GM13976 (cell line): Measurements from ENCODE around the gene FOXO3.

Experiments
- DNase-seq: peaks from one replicate; pipeline ENCODE4 v3.0.0; 2012; ENCODE audit warnings: low spot score
- in situ Hi-C: fragments of 300-500 bp; cut with MboI; formaldehyde crosslinking; loops from one replicate; pipeline ENCODE4 v1.12.0; 2022; ENCODE audit warnings: low sequenced_read_pairs, mixed read lengths, inconsistent platforms; ENCODE audit not compliant: unreplicated experiment
- TF ChIP-seq, protein P1 (sequence below): IDR thresholded peaks from 2 replicates; pipeline ENCODE4 v1.5.1; 2012; ENCODE audit warnings: borderline replicate concordance, mild to moderate bottlenecking; ENCODE audit not compliant: insufficient read depth; ENCODE audit errors: extremely low read depth, missing control alignments, control extremely low read depth

The FOXO3 gene

DNA sequence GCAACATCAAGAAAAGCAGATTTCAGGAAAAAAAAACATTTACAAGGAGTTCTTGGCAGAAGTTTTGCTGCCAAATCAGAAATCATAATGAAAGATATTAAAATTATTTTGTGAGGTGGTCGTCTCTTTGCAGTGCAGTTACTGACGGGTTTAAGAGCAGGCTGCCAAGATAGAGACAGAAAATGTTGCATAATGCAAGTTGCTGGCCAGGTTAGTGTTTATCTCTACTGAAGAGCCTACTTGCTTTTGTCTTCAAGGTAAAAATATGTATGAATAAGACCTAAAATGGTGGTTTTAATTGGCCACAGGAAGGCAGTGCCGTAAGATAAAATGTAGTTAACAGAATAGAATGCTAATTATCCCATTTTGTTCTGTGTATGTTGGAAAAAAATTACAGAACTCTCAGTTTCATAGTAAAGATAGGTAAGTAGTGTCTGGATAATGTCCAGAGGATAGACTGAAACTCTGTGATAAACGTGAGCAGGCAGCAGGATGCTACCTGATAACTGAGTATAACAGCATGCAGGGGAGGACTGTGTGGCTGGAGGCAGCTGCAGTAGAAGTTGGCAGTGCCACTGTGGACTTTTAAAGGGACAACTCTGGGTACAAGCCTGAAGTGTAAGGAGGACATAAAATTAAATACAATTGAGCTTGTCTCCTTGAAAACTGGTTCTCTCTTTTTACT lies 13.9 kb downstream of the FOXO3 start:
- DNase-seq, result no peak
- TF ChIP-seq, protein P1, sequence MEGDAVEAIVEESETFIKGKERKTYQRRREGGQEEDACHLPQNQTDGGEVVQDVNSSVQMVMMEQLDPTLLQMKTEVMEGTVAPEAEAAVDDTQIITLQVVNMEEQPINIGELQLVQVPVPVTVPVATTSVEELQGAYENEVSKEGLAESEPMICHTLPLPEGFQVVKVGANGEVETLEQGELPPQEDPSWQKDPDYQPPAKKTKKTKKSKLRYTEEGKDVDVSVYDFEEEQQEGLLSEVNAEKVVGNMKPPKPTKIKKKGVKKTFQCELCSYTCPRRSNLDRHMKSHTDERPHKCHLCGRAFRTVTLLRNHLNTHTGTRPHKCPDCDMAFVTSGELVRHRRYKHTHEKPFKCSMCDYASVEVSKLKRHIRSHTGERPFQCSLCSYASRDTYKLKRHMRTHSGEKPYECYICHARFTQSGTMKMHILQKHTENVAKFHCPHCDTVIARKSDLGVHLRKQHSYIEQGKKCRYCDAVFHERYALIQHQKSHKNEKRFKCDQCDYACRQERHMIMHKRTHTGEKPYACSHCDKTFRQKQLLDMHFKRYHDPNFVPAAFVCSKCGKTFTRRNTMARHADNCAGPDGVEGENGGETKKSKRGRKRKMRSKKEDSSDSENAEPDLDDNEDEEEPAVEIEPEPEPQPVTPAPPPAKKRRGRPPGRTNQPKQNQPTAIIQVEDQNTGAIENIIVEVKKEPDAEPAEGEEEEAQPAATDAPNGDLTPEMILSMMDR, result no peak
- in situ Hi-C loops, result no loop called here

- TF ChIP-seq, protein P1, result no peak
- in situ Hi-C loops, result no loop called here
Observed at GRCh38 chr6:108575905-108576494, 15.3 kb downstream of the FOXO3 start.

DNA sequence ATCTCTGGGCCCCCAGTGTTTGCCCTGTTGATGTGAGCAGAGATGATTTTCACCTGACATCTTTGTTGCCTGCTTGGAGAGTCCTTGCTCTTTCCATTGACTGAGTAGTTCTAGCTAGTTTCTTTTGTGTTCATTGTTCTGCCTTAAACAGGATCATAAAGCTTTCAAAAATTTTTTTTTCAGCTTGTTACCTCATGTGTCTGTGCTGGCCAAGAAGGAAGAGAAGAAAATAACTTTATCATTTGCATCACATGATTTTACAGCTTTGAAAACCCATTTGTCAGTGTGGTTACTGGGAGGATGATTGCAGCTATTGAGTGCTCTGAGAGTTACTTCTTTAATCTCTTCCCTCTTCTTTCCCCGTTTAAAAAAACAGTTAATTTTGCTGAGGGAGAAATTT lies 16.0 kb downstream of the FOXO3 start:
- in situ Hi-C loops, result no loop called here
- TF ChIP-seq, protein P1, result no peak
- no peak for DNase-seq

More at GRCh38 chr6:108575905-108576494, 15.3 kb downstream of the FOXO3 start:
- no peak for DNase-seq

- TF ChIP-seq, protein P1, result no peak
- in situ Hi-C loops, result no loop called here
- DNase-seq, result no peak
Observed at GRCh38 chr6:108578166-108578565, 17.4 kb downstream of the FOXO3 start.

GRCh38 chr6:108578595-108579327 lies 18.0 kb downstream of the FOXO3 start:
- TF ChIP-seq, protein P1, result no peak
- in situ Hi-C loops, result no loop called here
- DNase-seq, result no peak

GRCh38 chr6:108579328-108579721 lies 18.6 kb downstream of the FOXO3 start:
- DNase-seq, result no peak
- in situ Hi-C loops, result no loop called here

More at GRCh38 chr6:108579328-108579721, 18.6 kb downstream of the FOXO3 start:
- TF ChIP-seq, protein P1, result no peak
